Suprapubic skin (tissue), 4 donors: ENCODE results near the gene BDKRB2. TPM values are rescaled to one million over a fixed set of nuclear protein-coding genes. Genes with fewer than 3 reads are reported as not detected.

ENCODE experiments used
- DNase-seq, 2 donors: peaks; one replicate each; pipeline ENCODE4 v3.0.0-alpha.2; 2019; ENCODE audit warnings: low spot score in 2 of 2
- H3K27ac ChIP-seq: fragments of 200-600 bp; sonication (generic); one replicate; pipeline ENCODE4 v1.5.1; 2019
- H3K27me3 ChIP-seq: fragments of 200-600 bp; sonication (generic); one replicate; pipeline ENCODE4 v1.5.1; 2019
- H3K36me3 ChIP-seq: fragments of 200-600 bp; sonication (generic); one replicate; pipeline ENCODE4 v1.5.1; 2019
- H3K4me1 ChIP-seq: fragments of 200-600 bp; sonication (generic); one replicate; pipeline ENCODE4 v1.5.1; 2019
- H3K4me3 ChIP-seq: fragments of 200-600 bp; sonication (generic); one replicate; pipeline ENCODE4 v1.5.1; 2019; ENCODE audit warnings: mild to moderate bottlenecking
- H3K9me3 ChIP-seq: fragments of 200-600 bp; sonication (generic); one replicate; pipeline ENCODE4 v1.5.1; 2019
- CTCF ChIP-seq, 2 donors: fragments of 200-600 bp in 1 of 2; fragments of 450-650 bp in 1 of 2; sonication (generic) in 1 of 2; IDR thresholded peaks; one replicate each; pipeline ENCODE4 v1.5.1; 2016 to 2019; ENCODE audit warnings: antibody characterized with exemption in 2 of 2, mild to moderate bottlenecking in 1 of 2, moderate library complexity in 1 of 2
- EP300 ChIP-seq: sonication (generic); formaldehyde crosslinking; IDR thresholded peaks from one replicate; pipeline ENCODE4 v1.6.1; 2017; ENCODE audit warnings: antibody characterized with exemption
- POLR2A ChIP-seq, 2 donors: fragments of 450-650 bp; IDR thresholded peaks; one replicate each; pipeline ENCODE4 v1.6.1; 2017; ENCODE audit warnings: antibody characterized with exemption in 2 of 2, mild to moderate bottlenecking in 2 of 2, moderate library complexity in 2 of 2
- POLR2AphosphoS5 ChIP-seq, 3 donors: sonication (generic); formaldehyde crosslinking; IDR thresholded peaks; one replicate each; pipeline ENCODE4 v1.6.1; 2017; ENCODE audit warnings: antibody characterized with exemption in 3 of 3
- WGBS: methylation state at CpG from one replicate; pipeline ENCODE4 v1.1.5; 2018; 5-methylcytosine and 5-hydroxymethylcytosine counted together
- total RNA-seq, 4 donors: library from RNA; depleted of rRNA; stranded (reverse); fragments of >200 nt; gene quantifications; one replicate each; pipeline ENCODE4 v1.1.0, GENCODE V29; 2016

Gene BDKRB2
- total RNA-seq, 4 donors from 2014 or later, result 9.7 to 17.9 (median 14.3) TPM

GRCh38 chr14:96274543-96274942 lies 69.9 kb downstream of the BDKRB2 start:
- H3K4me3 ChIP-seq, result no peak overlapping the region
- H3K36me3 ChIP-seq, result no peaks in the 10 kb centered on the region
- 61% methylated on average over 6 of the region's 6 CpGs for WGBS
- no peak overlapping the region for H3K27ac ChIP-seq
- peaks cover 11% of the 10 kb centered on the region for H3K9me3 ChIP-seq
- no peaks in the 10 kb centered on the region for H3K27me3 ChIP-seq
- H3K4me1 ChIP-seq, result peaks cover 42% of the 10 kb centered on the region
- no peak for DNase-seq
- TF ChIP-seq POLR2A (IDR thresholded peaks at IDR 0.05) (no peak), POLR2AphosphoS5 (IDR thresholded peaks at IDR 0.05) (peak in 1 of 3 donors; percentile 49)

- Histone ChIP-seq H3K27ac (no peak overlapping the region), H3K27me3 (no peaks in the 10 kb centered on the region), H3K4me3 (no peak overlapping the region), H3K36me3 (no peaks in the 10 kb centered on the region), H3K4me1 (peaks cover 35% of the 10 kb centered on the region), H3K9me3 (peaks cover 11% of the 10 kb centered on the region)
- TF ChIP-seq EP300, result no peak
- TF ChIP-seq CTCF (IDR thresholded peaks at IDR 0.05), result peak; percentile 90 to 93
- TF ChIP-seq POLR2A (IDR thresholded peaks at IDR 0.05), result no peak
- TF ChIP-seq POLR2AphosphoS5 (IDR thresholded peaks at IDR 0.05), result no peak
- DNase-seq, result peak in 1 of 2 donors; percentile 83
- 16% methylated on average over 17 of the region's 17 CpGs for WGBS
Observed at GRCh38 chr14:96275177-96276112, 70.8 kb downstream of the BDKRB2 start.

GRCh38 chr14:96277890-96278289 lies 73.3 kb downstream of the BDKRB2 start:
- DNase-seq, result no peak
- Histone ChIP-seq H3K27me3 (no peaks in the 10 kb centered on the region), H3K4me1 (peaks cover 29% of the 10 kb centered on the region), H3K9me3 (peaks cover 11% of the 10 kb centered on the region), H3K4me3 (no peak overlapping the region), H3K27ac (no peak overlapping the region), H3K36me3 (peaks cover 9% of the 10 kb centered on the region)
- 100% methylated on average over 1 of the region's 1 CpG for WGBS
- TF ChIP-seq POLR2A (IDR thresholded peaks at IDR 0.05), result no peak
- TF ChIP-seq CTCF (IDR thresholded peaks at IDR 0.05), result no peak
- TF ChIP-seq EP300, result no peak
- TF ChIP-seq POLR2AphosphoS5 (IDR thresholded peaks at IDR 0.05), result no peak

- 37% methylated on average over 8 of the region's 8 CpGs for WGBS
- Histone ChIP-seq H3K4me3 (no peak overlapping the region), H3K27ac (no peak overlapping the region), H3K36me3 (peaks cover 22% of the 10 kb centered on the region), H3K4me1 (peaks cover 18% of the 10 kb centered on the region), H3K27me3 (no peaks in the 10 kb centered on the region), H3K9me3 (peaks cover 11% of the 10 kb centered on the region)
- TF ChIP-seq EP300 (no peak), POLR2A (IDR thresholded peaks at IDR 0.05) (no peak), CTCF (IDR thresholded peaks at IDR 0.05) (no peak), POLR2AphosphoS5 (IDR thresholded peaks at IDR 0.05) (no peak)
- no peak for DNase-seq
Observed at GRCh38 chr14:96279564-96279963, 74.9 kb downstream of the BDKRB2 start.

GRCh38 chr14:96280104-96280503 lies 75.5 kb downstream of the BDKRB2 start:
- H3K4me3 ChIP-seq, result no peak overlapping the region
- H3K36me3 ChIP-seq, result peaks cover 27% of the 10 kb centered on the region
- no peak overlapping the region for H3K27ac ChIP-seq
- no peak for DNase-seq
- TF ChIP-seq POLR2A (IDR thresholded peaks at IDR 0.05), result no peak
- no peak for TF ChIP-seq EP300
- TF ChIP-seq CTCF (IDR thresholded peaks at IDR 0.05), result no peak
- H3K4me1 ChIP-seq, result peaks cover 12% of the 10 kb centered on the region
- H3K9me3 ChIP-seq, result peaks cover 11% of the 10 kb centered on the region
- no peaks in the 10 kb centered on the region for H3K27me3 ChIP-seq
- WGBS, result 86% methylated on average over 2 of the region's 2 CpGs
